PC-9 (cell line): ENCODE results near the gene CENPA. TPM values are rescaled to one million over a fixed set of nuclear protein-coding genes. Genes with fewer than 3 reads are reported as not detected.

Experiments used
- Bru-seq: library from RNA; stranded (reverse); fragments of 400-500 nt; gene quantifications from one replicate; lab custom pipeline; 2021; lab: Mats Ljungman, UMichigan
- BruChase-seq, 2 experiments: library from RNA; stranded (reverse); fragments of 400-500 nt; gene quantifications; one replicate each; lab custom pipeline; 2021; lab: Mats Ljungman, UMichigan
- BruUV-seq: library from RNA; stranded (reverse); fragments of 400-500 nt; replicated peaks from 2 replicates; lab custom pipeline; 2021; lab: Mats Ljungman, UMichigan
- CTCF ChIA-PET: fragments of 300-600 bp; sonication (Branson Sonifier 250); formaldehyde crosslinking; loops from one replicate; lab custom pipeline; 2022; ENCODE audit warnings: antibody characterized with exemption; lab: Charles Lee
- POLR2A ChIA-PET: fragments of 300-600 bp; sonication (Branson Sonifier 250); formaldehyde crosslinking; loops from one replicate; lab custom pipeline; 2022; ENCODE audit warnings: antibody characterized with exemption; ENCODE audit not compliant: unreplicated experiment; lab: Charles Lee
- DNase-seq, 2 experiments: peaks; one replicate each; pipeline versions ENCODE4 v3.0.0 to v3.0.0-alpha.2; 2015 to 2022; ENCODE audit warnings: mixed read lengths in 1 of 2
- H2AFZ ChIP-seq: fragments of 200-600 bp; sonication (generic); 2 replicates; pipeline ENCODE4 v1.8.1; 2017; ENCODE audit warnings: antibody characterized with exemption
- H3F3A ChIP-seq: fragments of 200-600 bp; sonication (generic); 2 replicates; pipeline ENCODE4 v1.8.1; 2017; ENCODE audit warnings: antibody characterized with exemption, mild to moderate bottlenecking, low read depth; ENCODE audit not compliant: insufficient read depth
- H3K27ac ChIP-seq: fragments of 200-600 bp; sonication (generic); 2 replicates; pipeline ENCODE4 v1.6.1; 2016; ENCODE audit warnings: mixed run types
- H3K27me3 ChIP-seq: fragments of 200-600 bp; sonication (generic); 2 replicates; pipeline ENCODE4 v1.6.1; 2016; ENCODE audit warnings: low read depth, mixed run types; ENCODE audit not compliant: insufficient read depth
- H3K36me3 ChIP-seq: fragments of 200-600 bp; sonication (generic); 2 replicates; pipeline ENCODE4 v1.6.1; 2016; ENCODE audit warnings: low read depth, mixed run types
- H3K4me1 ChIP-seq: fragments of 200-600 bp; sonication (generic); replicated peaks from 2 replicates; pipeline ENCODE4 v1.6.1; 2016; ENCODE audit warnings: mixed run types; ENCODE audit not compliant: insufficient read depth
- H3K4me2 ChIP-seq: fragments of 200-600 bp; sonication (generic); 2 replicates; pipeline ENCODE4 v1.6.1; 2017; ENCODE audit warnings: mixed run types
- H3K4me3 ChIP-seq: fragments of 200-600 bp; sonication (generic); 2 replicates; pipeline ENCODE4 v1.6.1; 2016; ENCODE audit warnings: mixed run types
- H3K79me2 ChIP-seq: fragments of 200-600 bp; sonication (generic); 2 replicates; pipeline ENCODE4 v1.6.1; 2017; ENCODE audit warnings: low read depth, mixed run types
- H3K9me2 ChIP-seq: fragments of 200-600 bp; sonication (generic); 2 replicates; pipeline ENCODE4 v1.8.1; 2017; ENCODE audit warnings: mild to moderate bottlenecking; ENCODE audit not compliant: insufficient read depth
- H3K9me3 ChIP-seq: fragments of 200-600 bp; sonication (generic); 2 replicates; pipeline ENCODE4 v1.8.1; 2016; ENCODE audit warnings: low read depth; ENCODE audit not compliant: insufficient read depth
- H4K20me1 ChIP-seq: fragments of 200-600 bp; sonication (generic); 2 replicates; pipeline ENCODE4 v1.8.1; 2017; ENCODE audit not compliant: insufficient read depth
- EZH2 ChIP-seq: fragments of 200-600 bp; sonication (generic); IDR thresholded peaks from 2 replicates; pipeline ENCODE4 v1.8.0; 2017; ENCODE audit warnings: antibody characterized with exemption, low read depth
- intact Hi-C: fragments of 100-400 bp; cut with micrococcal nuclease; formaldehyde crosslinking; loops from one replicate; pipeline ENCODE4 v1.10.0; 2022; ENCODE audit not compliant: unreplicated experiment
- long read RNA-seq: library from polyadenylated mRNA; stranded (forward); transcript quantifications from one replicate; pipeline ENCODE4 v2.0.0, GENCODE V29; 2022
- total RNA-seq: library from RNA; stranded (reverse); gene quantifications from 2 replicates; pipeline ENCODE4 v1.2.3, GENCODE V29; 2021
- TF ChIP-seq, protein P1 (sequence below): fragments of 200-600 bp; sonication (generic); conservative IDR thresholded peaks from 2 replicates; pipeline ENCODE4 v1.6.1; 2017; ENCODE audit warnings: mixed run types, antibody characterized with exemption, mild to moderate bottlenecking, moderate library complexity

CENPA gene
- 43.6 and 48.8 TPM in 2 replicates for total RNA-seq
- Bru-seq, nascent RNA: percentile 86 among the genes with signal in this experiment
- BruChase-seq, experiment 1, labeled RNA remaining after a 2-hour chase: percentile 84 among the genes with signal in this experiment
- percentile 84 among the genes with signal in this experiment for BruChase-seq, experiment 2, labeled RNA remaining after a 6-hour chase
- long read RNA-seq, transcript CENPA-202 (5 exons, 1,452 nt): major isoform, 84 of 133 reads
- long read RNA-seq, transcript CENPA-201 (4 exons, 1,299 nt): minor isoform, 9 of 133 reads
- long read RNA-seq, transcript CENPA-204 (6 exons, 745 nt): minor isoform, 15 of 133 reads
- long read RNA-seq, partial matches to known transcripts: 6 of 133 reads
- long read RNA-seq, other reads (novel, unspliced or antisense): 18 of 133 reads

DNA sequence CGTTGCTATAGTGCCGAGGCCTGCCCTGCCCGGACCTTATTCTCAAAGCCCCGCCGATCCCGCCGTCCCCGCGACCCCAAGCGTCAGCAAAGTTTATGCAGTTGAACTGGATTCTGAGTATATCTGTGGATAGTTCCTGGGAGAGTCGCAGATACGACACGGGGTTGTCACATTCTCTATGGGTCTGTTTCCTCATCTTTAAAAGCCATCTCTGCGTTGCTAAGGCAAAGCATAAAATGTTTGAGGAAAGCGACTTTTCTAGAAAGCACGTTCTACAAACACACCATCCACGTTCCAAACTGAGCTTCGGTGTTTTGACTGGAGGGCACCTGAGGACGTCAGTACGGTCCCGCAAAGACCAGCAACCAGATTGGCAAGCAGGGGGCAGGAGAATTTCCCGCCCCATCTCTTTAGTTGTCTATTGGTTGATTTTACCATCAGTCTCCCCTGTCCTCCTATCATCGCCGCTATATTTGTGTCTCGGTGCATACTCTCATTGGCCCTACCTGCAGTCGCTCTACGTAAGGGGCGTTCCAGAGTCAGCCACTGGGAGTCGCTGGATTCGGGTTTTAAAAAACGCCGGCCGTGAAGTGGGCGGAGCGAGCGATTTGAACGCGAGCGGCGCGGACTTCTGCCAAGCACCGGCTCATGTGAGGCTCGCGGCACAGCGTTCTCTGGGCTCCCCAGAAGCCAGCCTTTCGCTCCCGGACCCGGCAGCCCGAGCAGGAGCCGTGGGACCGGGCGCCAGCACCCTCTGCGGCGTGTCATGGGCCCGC, at the start of gene CENPA:
Gene CENPA (plus strand): TSS at position 626 of the 776 bp plus-strand sequence. CDS start 141 bp downstream, at position 767.
- no peaks in the 10 kb centered on the region for H3K9me2 ChIP-seq
- H3F3A ChIP-seq: peaks cover 27% of the 10 kb centered on the region
- peaks cover 44% of the 10 kb centered on the region for H3K79me2 ChIP-seq
- peak; percentile 94 to 99 for DNase-seq
- H3K27ac ChIP-seq: peak within 1 kb of the TSS; percentile 31; the same call in 1 of the 2 replicates
- H3K27me3 ChIP-seq: no peaks in the 10 kb centered on the region
- H2AFZ ChIP-seq: peak within 1 kb of the TSS; percentile 89
- intact Hi-C loops: loop anchor here (1.0 to 2.0 kb wide), 2 partner anchors 27 to 63 kb away; no protein-coding TSS in a partner anchor
- H3K4me1 ChIP-seq: peaks cover 25% of the 10 kb centered on the region
- TF ChIP-seq, protein P1, sequence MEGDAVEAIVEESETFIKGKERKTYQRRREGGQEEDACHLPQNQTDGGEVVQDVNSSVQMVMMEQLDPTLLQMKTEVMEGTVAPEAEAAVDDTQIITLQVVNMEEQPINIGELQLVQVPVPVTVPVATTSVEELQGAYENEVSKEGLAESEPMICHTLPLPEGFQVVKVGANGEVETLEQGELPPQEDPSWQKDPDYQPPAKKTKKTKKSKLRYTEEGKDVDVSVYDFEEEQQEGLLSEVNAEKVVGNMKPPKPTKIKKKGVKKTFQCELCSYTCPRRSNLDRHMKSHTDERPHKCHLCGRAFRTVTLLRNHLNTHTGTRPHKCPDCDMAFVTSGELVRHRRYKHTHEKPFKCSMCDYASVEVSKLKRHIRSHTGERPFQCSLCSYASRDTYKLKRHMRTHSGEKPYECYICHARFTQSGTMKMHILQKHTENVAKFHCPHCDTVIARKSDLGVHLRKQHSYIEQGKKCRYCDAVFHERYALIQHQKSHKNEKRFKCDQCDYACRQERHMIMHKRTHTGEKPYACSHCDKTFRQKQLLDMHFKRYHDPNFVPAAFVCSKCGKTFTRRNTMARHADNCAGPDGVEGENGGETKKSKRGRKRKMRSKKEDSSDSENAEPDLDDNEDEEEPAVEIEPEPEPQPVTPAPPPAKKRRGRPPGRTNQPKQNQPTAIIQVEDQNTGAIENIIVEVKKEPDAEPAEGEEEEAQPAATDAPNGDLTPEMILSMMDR: peak; percentile 70
- TF ChIP-seq EZH2: no peak
- H3K4me3 ChIP-seq: peak within 1 kb of the TSS; percentile 82
- CTCF ChIA-PET: interaction anchor here (0.6 kb wide), 1 partner anchor 22 kb away, joined by 4 read pairs; no protein-coding TSS in a partner anchor
- no peaks in the 10 kb centered on the region for H3K9me3 ChIP-seq
- no peaks in the 10 kb centered on the region; the same call in 1 of the 2 replicates for H4K20me1 ChIP-seq
- POLR2A ChIA-PET: interaction anchor here (0.5 to 1.1 kb wide), 3 partner anchors 20 to 496 kb away, joined by 3 to 4 read pairs (median 3); no protein-coding TSS in a partner anchor
- no peaks in the 10 kb centered on the region; the same call in 1 of the 2 replicates for H3K36me3 ChIP-seq
- H3K4me2 ChIP-seq: peak within 1 kb of the TSS; percentile 93
- BruUV-seq: TSS peak; percentile 47

DNA sequence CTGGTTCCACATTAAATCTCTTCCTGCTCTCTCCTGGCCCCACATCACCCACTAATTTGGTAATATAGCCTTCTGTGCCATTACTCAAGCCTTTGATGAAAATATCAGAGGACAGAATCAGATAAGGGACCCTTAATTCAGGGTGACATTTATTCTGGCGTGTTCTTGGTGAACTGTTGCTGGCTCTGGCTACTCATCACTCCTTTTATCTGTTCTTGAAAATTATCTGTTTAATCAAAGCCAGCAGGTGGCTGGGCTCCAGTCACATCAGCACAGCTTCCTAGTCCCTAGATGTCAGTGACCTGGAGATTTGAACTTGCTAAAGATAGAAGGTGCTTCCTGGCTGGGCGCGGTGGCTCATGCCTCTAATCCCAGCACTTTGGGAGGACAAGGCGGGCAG, 48.6 kb upstream of the CENPA start:
- no peak overlapping the region for H3K4me3 ChIP-seq
- intact Hi-C loops: no loop called here
- no peaks in the 10 kb centered on the region for H3K79me2 ChIP-seq
- H3K4me1 ChIP-seq: no peaks in the 10 kb centered on the region; the same call in 1 of the 2 replicates
- no peaks in the 10 kb centered on the region for H3K9me2 ChIP-seq
- H3F3A ChIP-seq: peaks cover 3% of the 10 kb centered on the region; the same call in 1 of the 2 replicates
- H3K27me3 ChIP-seq: no peaks in the 10 kb centered on the region
- H3K36me3 ChIP-seq: no peaks in the 10 kb centered on the region
- no peak overlapping the region for H3K27ac ChIP-seq
- H2AFZ ChIP-seq: no peak overlapping the region
- no peaks in the 10 kb centered on the region for H3K9me3 ChIP-seq
- ChIA-PET CTCF (no interaction called here), POLR2A (no interaction called here)
- BruUV-seq: no TSS peak
- H3K4me2 ChIP-seq: no peak overlapping the region
- no peaks in the 10 kb centered on the region for H4K20me1 ChIP-seq
- DNase-seq: no peak
- TF ChIP-seq, protein P1: no peak
- TF ChIP-seq EZH2: no peak

DNA sequence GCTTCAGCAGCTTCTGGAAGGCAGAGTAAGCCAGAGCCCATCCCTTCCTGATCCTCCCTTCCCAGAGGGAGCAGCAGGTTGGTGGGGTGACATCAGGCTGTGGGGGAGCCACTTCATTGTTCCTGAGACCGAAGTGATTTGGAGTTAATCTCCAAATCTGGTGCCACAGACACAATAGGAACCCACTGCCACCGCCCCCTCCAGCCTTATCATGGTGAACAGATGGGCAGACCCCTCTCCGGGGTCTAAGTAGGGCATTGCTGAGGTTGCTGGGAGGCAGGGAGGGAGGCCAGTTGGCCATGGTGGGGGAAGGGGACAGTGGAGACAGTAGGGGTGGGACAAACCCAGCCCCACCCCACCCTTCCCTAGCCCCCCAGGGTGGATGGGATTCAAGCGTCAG, 47.4 kb upstream of the CENPA start:
- Histone ChIP-seq H3K9me2 (no peaks in the 10 kb centered on the region), H4K20me1 (no peaks in the 10 kb centered on the region), H3K4me2 (no peak overlapping the region), H3K27ac (no peak overlapping the region), H3K4me3 (no peak overlapping the region), H3K36me3 (no peaks in the 10 kb centered on the region), H3K4me1 (no peaks in the 10 kb centered on the region; the same call in 1 of the 2 replicates), H3F3A (peaks cover 3% of the 10 kb centered on the region; the same call in 1 of the 2 replicates), H3K9me3 (no peaks in the 10 kb centered on the region), H3K79me2 (no peaks in the 10 kb centered on the region), H3K27me3 (no peaks in the 10 kb centered on the region), H2AFZ (no peak overlapping the region)
- intact Hi-C loops: no loop called here
- ChIA-PET CTCF (no interaction called here), POLR2A (no interaction called here)
- no TSS peak for BruUV-seq
- DNase-seq: no peak
- TF ChIP-seq, protein P1: no peak
- no peak for TF ChIP-seq EZH2
